Measurements from ENCODE around the gene SPATA16.
"Not testable (repeated sequence)": the region's sequence is repeated elsewhere in the genome, so short reads cannot be mapped to it uniquely, and the experiment has no call there.

DNA sequence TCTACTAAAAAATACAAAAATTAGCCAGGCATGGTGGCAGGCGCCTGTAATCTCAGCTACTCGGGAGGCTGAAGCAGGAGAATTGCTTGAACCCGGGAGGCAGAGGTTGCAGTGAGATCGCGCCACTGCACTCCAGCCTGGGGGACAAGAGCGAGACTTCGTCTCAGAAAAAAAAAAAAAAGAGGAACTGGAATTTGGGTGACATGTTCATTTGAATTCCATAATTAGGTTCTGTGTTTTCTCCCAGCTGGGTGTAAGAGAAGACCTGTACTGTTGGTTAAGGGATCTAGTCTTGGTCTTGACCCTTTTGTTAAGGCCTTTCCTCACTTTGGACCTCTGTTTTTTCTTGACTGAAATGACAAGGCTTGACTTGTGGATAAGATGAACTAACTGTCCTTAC is 120.9 kb downstream of the SPATA16 start:
- TF ChIP-seq, protein P1, sequence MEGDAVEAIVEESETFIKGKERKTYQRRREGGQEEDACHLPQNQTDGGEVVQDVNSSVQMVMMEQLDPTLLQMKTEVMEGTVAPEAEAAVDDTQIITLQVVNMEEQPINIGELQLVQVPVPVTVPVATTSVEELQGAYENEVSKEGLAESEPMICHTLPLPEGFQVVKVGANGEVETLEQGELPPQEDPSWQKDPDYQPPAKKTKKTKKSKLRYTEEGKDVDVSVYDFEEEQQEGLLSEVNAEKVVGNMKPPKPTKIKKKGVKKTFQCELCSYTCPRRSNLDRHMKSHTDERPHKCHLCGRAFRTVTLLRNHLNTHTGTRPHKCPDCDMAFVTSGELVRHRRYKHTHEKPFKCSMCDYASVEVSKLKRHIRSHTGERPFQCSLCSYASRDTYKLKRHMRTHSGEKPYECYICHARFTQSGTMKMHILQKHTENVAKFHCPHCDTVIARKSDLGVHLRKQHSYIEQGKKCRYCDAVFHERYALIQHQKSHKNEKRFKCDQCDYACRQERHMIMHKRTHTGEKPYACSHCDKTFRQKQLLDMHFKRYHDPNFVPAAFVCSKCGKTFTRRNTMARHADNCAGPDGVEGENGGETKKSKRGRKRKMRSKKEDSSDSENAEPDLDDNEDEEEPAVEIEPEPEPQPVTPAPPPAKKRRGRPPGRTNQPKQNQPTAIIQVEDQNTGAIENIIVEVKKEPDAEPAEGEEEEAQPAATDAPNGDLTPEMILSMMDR (IDR thresholded peaks at IDR 0.05) = not testable (repeated sequence)
- TF ChIP-seq POLR2A (IDR thresholded peaks at IDR 0.05) = not testable (repeated sequence)
